HG02623 (cell line): ENCODE measurements around the gene DNAJC1.

Experiments used
- ATAC-seq: cut with Tn5 transposase; IDR thresholded peaks from one replicate; pipeline ENCODE4 v1.9.1; 2021; ENCODE audit warnings: moderate library complexity; ENCODE audit not compliant: unreplicated experiment

DNAJC1 gene

DNA sequence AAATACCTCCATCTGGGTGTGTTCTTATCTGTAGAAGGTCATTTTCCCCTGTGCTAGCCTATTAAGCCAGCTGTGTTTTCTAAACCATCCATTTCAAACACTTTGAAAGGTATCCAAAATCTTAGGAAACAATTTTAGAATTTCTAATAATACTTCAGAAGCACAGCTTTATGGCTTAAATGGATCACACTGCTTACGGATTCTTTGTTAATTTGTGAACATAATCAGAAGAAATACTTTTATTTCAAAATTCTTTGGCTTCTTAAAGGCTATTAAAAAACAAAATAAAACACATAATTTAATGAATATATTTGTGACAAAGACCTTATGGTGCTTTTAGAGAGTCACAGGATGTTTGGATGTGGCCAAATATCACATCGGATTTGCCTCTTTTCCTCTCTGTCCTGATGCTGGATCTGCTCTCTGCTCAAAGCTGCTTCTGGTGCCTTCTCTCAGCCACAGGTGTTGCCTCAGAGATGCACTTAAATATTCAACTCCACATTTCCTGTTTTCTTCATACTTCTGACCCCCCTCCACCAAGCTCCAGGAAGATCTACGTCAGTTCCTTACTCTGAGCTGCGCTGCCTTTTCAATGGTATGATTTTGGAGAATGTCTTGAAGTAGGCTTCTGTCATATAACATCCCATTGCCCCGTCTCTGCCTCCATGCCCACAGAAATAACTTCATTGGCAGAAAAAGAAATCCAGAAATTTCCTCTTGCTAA lies 238.9 kb downstream of the DNAJC1 start:
- ATAC-seq = no peak

DNA sequence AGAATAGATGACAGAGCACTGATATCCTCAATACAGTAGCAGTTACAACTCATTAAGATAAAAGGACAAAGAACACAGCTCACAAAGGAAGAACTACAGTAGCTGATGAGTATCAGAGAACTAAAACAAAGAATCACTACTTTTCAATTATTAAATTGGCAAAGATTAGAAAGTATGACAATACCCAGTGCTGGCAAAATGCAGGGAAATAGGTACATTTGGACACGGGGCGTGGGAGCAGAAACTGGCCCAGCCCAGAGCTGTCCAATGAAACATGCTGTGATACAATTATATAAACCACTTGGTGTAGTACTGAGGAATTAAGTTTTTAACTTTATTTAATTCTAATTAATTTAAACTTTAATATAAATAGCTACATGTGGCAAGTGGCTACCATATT lies 243.2 kb downstream of the DNAJC1 start:
- ATAC-seq = no peak

DNA sequence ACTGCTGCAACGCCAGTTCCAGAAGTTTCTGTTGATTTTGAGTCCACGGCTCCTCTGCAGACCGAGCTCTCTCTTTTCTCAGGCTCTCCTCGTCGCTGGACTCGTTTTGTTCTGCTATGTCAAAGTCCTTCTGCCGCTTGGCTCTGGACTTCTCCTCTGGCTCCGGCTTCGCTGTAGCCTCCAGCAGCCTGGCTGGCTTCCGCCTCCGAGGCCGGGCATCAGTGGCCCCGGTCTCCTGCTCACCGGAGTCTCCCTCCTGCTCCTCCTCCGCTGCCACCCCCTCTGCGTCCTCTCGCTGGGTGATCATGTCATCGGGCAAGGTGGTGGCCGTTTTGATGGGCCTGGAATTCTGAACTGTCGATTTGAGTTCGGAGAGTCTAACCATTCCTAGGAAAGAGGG lies 244.3 kb downstream of the DNAJC1 start:
- ATAC-seq = no peak

DNA sequence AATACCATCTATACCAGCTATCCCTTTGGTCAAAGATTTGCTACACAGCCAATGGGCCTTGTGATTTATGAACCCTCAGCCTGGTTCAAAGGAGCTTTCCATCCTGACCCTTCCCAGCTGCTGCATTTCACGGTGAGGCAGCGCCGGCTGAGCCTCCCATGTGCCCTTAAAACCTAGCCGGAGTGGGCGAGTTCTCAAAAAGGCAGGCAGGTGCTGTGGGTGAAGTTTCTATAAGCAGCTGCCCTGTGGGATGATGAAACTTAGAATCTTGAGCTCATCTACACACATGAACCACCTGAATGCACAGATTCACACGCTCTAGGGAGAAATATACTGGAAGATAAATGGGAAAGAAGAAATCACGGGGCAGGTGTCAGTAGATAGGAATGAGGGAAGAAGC lies 244.8 kb downstream of the DNAJC1 start:
- ATAC-seq = no peak

DNA sequence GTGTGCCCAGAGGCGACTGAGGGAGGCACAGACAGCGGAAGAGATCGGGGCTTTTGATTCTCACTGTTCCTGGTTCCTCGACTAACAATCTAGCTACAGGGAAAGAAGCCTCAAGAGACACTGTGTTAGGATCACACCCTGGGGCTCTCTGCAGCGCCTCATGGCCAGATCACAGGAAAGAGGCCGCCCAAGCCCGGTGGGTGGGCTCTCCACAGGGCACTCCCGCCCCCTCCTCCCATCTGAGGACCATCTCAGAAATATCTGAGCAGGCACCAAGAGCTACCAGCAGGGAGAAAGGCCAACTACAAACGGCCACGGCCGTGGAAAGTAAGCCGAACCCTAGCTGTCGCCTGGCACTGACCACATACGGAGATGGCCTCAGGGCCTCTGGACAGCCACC lies 245.3 kb downstream of the DNAJC1 start:
- no peak for ATAC-seq

DNA sequence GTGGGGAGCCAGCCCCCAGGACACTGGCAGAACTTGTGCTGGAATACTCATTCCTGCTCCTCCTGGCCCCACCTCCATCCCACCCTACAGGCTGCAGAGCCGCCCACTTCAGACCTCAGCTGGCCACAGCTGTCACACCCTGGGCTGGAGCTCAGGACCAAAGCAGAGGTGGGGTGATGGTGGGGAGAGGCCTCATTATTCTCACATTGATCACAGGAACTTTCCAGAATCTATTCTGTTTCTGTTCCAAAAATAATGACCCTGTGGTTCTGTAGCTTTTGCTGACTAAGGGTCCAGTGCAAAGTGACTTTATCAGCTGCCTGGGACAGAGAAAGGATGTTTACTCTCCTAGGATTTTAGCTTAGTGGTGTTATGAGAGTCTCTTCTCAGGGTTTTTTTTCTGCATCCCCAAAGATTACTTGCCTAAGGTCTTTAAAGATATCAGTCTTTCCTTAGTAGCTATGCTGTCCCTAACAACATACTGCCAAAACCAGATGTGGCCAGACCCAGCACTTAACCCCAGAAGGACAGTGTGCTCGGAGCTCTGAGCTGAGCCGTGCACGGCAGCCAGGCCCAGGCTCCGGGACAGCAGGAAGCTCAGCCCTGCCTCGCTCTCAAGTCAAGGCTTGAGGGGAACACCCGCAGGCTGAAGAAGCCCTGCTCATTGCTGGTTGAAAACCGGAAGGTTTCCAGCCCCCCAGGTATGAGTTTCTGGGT lies 246.2 kb downstream of the DNAJC1 start:
- no peak for ATAC-seq

DNA sequence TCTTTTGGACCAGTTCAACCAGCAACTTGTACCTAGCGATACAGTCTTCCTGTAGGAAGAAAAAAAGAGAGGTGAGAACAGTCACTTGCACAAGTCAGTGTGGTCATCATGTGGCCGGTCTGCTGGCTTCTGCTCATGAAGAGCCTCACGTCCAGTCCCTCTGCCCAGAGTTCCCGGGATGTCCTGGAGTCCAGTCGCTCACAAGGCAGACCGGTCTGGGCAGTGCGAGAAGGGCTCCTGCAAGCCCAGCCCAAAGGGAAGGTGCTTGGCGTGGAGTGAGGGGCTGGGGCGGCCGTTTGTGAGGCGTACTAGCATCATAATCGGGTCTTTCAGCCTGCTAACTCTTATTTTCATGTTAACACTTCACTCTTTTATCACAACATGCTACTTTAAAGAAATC lies 246.8 kb downstream of the DNAJC1 start:
- no peak for ATAC-seq

DNA sequence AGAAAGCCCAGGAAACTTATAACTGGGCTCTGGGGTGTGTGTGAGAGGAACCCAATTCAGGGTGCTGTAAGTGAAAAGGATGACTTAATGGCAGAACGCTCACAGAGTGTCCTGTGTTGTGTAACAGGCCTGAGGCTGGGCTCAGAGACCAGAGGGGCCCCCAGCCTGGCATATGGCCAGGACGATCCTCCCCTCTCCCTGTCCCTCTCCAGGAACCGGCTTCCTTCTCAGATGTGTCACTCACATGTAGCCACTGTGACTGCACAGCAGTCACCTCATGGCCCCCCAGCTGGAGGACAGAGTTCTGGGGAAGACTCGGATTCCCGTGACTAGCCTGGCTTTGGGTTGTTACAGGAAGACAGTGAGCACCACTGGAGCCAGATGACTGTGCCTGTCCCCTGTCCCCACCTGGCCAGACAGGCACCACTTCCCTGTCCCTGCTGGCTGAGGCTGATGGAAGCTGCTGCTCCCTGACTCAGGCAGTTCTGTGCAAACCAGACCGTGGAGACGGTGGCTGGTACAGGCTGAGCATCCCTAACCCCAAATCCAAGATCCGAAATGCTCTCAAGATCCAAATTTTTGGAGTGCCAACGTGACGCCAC lies 249.0 kb downstream of the DNAJC1 start:
- ATAC-seq = no peak

DNA sequence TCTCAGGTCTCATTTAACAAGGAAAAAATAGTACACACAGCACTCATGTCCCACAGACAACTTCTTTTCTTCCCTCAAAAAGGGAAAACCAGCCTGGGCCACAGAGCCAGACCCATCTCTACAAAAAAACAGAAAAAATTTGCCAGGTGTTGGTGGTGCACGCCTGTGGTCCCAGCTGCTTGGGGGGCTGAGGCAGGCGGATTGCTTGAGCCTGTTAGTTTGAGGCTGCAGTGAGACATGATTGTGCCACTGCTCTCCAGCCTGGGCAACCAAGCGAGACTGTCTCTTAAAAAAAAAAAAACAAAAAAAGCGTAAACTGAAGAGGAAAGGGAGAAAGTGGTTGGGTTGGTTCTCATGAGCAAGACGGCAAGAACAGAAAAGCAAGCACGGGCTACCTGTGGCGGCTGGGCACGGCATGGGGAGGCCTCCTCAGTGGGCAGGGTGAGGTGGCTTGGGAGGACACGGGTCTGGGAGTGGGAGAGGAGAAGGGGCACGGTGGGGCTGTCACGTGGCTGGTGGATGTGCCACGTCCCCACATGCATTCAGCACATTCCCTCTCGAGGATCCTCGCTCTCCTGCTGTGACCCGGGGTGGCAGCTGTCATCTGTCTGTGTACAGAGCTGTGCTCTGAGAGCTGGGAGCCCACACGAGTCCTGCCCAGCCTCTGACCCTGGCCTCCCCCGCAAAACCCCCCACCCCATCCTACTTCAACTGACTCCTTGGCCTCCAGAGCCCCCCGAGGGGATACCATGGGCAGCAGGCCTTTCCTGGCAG lies 249.8 kb downstream of the DNAJC1 start:
- ATAC-seq = no peak

DNA sequence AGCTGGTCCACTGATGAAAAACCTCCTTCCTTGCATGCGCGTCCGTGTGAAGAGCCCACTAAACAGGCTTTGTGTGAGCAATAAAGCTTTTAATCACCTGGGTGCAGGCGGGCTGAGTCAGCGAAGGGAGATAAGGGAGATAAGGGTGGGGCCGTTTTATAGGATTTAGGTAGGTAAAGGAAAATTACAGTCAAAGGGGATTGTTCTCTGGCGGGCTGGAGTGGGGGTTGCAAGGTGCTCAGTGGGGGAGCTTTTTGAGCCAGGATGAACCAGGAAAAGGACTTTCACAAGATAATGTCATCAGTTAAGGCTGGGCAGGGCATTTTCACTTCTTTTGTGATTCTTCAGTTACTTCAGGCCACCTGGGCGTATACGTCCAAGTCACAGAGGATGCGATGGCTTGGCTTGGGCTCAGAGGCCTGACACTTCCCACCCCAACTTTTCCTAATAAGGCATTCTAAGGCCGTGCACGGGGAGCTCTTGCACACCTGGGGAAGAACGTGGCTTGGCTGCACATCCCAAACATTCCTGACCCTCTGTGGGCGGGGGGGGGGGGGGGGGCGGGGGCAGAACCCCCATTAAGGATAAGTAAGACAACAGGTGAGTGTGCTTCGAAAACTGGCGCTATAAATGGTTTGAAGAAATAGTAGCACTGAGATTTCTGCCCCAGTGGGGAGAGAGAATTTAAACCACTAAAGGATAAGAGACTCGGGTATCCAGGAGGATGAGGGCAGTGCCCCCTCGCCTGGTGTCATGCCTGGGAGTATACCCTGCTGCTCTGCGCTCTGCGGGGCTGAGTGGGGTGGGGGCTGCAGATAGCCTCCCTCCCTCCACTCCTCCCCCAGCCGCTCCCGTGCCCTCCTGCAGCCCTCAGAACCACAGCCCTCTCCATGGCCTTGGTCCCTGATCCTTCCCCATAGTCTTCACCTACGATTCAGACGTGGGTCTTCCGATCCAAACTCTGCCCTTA lies 251.9 kb downstream of the DNAJC1 start:
- no peak for ATAC-seq

DNA sequence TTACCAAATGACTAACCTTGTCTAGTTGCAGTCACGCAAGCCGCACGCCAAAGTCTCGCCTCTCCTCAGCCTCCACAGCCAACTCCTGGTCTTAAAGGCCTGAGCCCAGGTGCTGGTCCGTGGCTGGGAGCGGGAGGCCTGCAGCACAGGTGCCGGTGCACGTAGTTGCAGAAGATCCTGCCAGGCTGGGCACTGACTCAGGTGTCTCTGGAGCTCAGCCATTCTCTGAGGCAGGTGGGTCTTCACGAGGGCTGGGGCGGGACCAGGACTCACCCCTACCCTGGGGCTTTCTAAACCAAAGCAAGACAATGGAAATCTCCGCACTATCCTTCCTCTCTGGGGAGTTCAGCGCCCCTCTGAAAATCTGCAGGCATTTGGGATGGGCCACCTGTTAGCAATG lies 253.1 kb downstream of the DNAJC1 start:
- no peak for ATAC-seq

DNA sequence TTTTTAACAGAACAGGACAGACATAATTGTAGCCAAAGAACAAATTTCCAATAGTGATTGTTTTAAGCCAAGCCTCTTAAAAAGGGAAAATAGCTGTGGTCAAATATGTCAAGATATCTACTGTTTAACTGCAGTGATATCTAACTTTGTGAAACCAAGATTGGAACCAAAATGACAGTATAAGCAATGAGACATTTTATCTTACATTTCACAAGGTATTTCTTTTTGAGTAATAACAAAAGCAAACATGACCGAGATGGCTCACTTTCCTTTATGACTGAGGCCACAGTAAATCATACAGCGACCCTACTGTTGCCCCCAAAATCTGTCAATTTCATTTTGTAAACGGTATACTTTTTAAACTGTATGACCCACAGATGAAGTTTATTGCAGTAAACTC lies 253.7 kb downstream of the DNAJC1 start:
- no peak for ATAC-seq

DNA sequence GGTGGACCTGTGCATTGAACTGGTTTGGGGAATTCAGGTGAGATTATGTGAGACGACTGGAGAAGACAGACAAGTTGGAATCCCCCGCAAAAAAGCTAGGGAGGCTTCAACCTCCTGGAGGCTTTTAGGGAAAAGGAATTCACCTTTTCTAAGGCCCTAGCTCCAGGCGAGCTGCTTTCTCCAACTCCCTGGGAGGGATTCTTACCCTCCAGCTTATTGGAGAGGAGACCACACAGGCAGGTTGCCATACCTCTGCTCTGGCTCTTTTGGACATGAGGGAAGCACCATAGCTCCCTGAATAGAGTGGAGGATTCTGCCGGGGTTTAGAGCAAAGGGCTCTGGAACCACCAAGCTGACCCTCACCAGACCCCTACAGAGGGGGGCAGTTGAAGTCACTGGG lies 255.7 kb downstream of the DNAJC1 start:
- ATAC-seq = no peak

DNA sequence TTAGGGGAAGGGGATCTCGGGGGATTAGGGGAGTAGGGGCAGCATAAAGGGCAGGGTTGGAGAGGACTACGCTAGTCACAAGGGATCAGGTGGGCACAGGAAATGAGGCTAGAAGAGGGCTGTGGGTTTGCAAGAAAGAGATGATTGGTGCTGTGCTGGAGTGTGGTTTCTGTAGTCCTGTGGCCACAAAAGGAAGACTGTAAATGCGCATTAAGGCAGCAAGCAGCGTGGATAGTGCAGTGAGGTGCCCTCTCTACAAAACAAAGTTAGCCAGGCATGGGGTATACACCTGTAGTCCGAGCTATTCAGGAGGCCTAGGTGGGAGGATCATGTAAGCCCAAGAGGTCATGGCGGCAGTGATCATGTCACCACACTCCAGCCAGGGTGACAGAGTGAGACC lies 257.4 kb downstream of the DNAJC1 start:
- ATAC-seq = no peak

DNA sequence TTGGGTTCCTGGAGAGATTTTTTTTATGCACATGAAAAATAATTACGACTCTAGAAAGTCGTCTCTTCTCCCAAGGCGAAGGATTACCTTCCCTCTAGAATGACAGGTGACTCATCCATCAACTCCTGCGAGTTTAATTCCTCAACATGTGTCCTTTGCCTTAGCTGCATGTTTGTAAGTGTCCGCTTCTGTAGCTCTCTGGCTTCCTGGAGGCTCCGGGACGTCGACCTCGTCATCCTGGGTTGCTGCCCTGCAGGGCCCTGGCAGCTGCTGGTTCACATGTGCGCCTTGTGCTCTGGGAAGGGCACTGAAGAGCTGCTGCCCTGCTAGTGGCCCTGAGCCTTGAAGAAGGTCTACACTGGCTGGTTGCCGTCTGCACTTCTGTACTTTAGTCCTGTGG lies 259.3 kb downstream of the DNAJC1 start:
- ATAC-seq = no peak

DNA sequence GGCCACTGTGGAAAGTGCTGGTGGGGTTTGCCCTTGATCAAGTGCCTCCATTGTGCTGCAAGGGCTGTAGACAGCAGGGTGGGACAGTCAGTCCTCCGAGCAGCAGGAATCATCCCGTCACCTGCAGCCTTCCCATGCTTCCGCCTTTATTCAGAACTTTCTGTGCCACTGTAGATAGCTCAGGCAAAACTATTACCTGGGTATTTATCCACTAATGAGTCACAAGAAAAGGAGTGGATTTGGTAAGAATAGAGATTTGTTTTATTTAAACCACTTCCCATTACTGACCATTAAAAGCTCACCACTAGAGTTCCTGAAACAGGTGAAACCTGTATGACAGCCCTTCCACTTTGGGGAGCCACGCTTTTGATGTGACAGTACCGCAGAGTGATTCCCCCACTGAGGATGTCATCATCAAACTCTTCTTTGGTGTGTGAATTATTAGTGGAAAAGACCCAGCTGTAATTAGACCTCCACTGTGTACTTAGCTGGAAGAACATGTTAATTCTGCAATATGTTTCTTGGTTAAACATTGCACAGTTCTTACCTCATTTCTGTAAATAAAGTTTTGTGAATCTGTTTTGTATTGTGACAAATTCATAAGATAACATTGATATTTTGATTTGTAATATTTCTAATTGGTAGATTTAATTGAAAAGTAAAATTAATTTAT lies 260.7 kb downstream of the DNAJC1 start:
- no peak for ATAC-seq

DNA sequence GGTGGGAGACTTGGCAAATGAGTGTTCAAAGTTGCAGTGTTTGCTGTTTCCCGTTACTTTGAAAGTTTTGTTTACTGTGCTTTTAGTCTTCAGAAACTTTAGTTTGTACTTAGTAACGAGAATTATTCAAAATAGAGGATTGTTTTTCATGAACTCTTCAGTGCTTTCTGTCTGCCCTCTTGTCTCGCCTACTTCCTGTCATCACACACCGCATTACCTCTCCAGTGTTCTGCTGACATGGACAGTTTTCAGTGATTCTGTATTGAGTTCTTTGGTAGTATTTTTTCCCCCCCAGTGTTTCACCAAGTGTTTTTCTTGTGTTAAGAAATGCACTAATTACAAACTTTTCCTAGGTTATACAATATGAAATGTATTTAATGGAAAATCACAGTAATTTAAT lies 262.5 kb downstream of the DNAJC1 start:
- no peak for ATAC-seq

DNA sequence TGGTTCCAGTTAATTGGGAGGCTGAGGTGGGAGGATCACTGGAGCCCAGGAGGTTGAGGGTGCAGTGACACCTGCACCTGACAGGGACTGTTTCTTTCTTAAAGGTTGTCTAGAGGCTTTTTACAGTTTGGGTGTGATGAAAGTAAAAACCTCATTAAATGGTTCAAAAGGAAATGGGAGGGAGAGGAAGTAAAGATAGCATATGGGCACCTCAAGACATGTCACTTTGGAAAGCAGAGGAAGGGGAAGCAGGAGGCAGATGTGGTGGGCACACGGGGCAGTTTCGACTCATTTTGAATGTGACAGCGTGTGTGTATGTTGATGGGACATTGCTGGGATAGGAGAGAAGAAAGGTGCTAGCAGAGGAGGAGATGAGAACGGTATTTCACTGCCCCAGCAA lies 266.4 kb downstream of the DNAJC1 start:
- ATAC-seq = no peak

DNA sequence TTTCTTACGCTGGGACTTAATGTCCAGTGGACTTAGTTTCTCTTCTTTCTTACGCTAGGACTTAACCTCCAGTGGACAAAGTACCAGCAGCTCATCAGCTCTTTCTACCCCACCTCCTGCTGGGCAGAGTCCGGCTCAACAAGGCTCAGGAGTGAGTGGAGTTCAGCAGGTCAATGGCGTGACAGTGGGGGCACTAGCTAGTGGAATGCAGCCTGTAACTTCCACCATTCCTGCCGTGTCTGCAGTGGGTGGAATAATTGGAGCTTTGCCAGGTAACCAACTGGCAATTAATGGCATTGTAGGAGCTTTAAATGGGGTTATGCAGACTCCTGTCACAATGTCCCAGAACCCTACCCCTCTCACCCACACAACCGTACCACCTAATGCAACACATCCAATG lies 269.8 kb downstream of the DNAJC1 start:
- no peak for ATAC-seq
